Measurements from ENCODE around the gene GALNT12. TPM values are rescaled to one million over a fixed set of nuclear protein-coding genes. Genes with fewer than 3 reads are reported as not detected.

Gene GALNT12
- total RNA-seq, 2 donors from 2014 or later, result 9.0 to 10.2 TPM

DNA sequence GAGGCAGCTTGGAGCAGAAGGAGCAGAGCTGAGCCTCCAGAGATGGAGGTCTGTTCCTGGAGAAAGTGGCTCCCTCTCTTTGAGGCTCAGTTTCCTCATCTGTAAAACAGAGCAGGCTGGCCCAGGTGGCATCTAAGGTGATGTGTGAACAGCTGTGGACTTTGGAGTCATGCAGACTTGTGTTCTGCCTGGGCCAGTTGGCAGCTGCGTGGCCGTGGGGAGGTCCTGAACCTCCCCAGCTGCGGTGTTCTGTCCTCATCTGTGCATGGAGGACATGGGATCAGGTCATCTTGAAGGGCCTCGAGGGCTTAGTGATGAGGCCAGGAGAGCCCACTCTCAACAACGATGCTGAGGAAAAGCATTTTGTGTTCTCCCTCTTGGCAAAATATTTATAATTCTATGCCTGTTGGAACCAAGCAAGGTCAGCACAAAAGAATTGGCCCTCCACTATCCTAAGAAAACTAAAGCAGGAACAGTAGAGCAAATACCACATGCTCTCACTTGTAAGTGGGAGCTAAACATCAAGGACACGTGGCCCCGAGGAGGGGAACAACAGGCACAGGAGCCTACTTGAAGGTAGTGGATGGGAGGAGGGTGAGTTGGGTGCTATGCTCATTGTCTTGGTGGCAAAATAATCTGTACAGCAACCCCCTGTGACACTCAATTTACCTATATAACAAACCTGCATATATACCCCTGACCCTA, 73.0 kb downstream of the GALNT12 start:
- Histone ChIP-seq H3K27ac (no peak overlapping the region), H3K27me3 (replicated peaks; ENCODE audit: insufficient read depth) (no peaks in the 10 kb centered on the region), H3K9me3 (no peaks in the 10 kb centered on the region), H3K4me1 (replicated peaks) (no peaks in the 10 kb centered on the region), H3K36me3 (no peaks in the 10 kb centered on the region), H3K4me3 (no peak overlapping the region)
- TF ChIP-seq, protein P1, sequence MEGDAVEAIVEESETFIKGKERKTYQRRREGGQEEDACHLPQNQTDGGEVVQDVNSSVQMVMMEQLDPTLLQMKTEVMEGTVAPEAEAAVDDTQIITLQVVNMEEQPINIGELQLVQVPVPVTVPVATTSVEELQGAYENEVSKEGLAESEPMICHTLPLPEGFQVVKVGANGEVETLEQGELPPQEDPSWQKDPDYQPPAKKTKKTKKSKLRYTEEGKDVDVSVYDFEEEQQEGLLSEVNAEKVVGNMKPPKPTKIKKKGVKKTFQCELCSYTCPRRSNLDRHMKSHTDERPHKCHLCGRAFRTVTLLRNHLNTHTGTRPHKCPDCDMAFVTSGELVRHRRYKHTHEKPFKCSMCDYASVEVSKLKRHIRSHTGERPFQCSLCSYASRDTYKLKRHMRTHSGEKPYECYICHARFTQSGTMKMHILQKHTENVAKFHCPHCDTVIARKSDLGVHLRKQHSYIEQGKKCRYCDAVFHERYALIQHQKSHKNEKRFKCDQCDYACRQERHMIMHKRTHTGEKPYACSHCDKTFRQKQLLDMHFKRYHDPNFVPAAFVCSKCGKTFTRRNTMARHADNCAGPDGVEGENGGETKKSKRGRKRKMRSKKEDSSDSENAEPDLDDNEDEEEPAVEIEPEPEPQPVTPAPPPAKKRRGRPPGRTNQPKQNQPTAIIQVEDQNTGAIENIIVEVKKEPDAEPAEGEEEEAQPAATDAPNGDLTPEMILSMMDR (IDR thresholded peaks at IDR 0.05), result no peak
- TF ChIP-seq POLR2AphosphoS5 (IDR thresholded peaks at IDR 0.05), result no peak
- TF ChIP-seq POLR2A (IDR thresholded peaks at IDR 0.05), result no peak
- no peak for DNase-seq (ENCODE audit: low spot score)
- intact Hi-C loops (cut with DNase I), result no loop called here
- 43% methylated on average over 7 of the region's 7 CpGs for WGBS

GRCh38 chr9:98881356-98881755, 73.9 kb downstream of the GALNT12 start:
- H3K36me3 ChIP-seq, result no peaks in the 10 kb centered on the region
- no peaks in the 10 kb centered on the region for H3K9me3 ChIP-seq
- no peak overlapping the region for H3K4me3 ChIP-seq
- no peak for DNase-seq (ENCODE audit: low spot score)
- no peaks in the 10 kb centered on the region for H3K27me3 ChIP-seq (replicated peaks; ENCODE audit: insufficient read depth)
- no peaks in the 10 kb centered on the region for H3K4me1 ChIP-seq (replicated peaks)
- no peak for TF ChIP-seq POLR2A (IDR thresholded peaks at IDR 0.05)
- no peak for TF ChIP-seq POLR2AphosphoS5 (IDR thresholded peaks at IDR 0.05)
- TF ChIP-seq, protein P1 (IDR thresholded peaks at IDR 0.05), result no peak
- intact Hi-C loops (cut with DNase I), result no loop called here
- 91% methylated on average over 3 of the region's 3 CpGs for WGBS
- no peak overlapping the region for H3K27ac ChIP-seq

- H3K9me3 ChIP-seq, result no peaks in the 10 kb centered on the region
- 83% methylated on average over 8 of the region's 8 CpGs for WGBS
- H3K4me1 ChIP-seq (replicated peaks), result no peaks in the 10 kb centered on the region
- no peak for DNase-seq (ENCODE audit: low spot score)
- no peaks in the 10 kb centered on the region for H3K36me3 ChIP-seq
- TF ChIP-seq, protein P1 (IDR thresholded peaks at IDR 0.05), result no peak
- TF ChIP-seq POLR2AphosphoS5 (IDR thresholded peaks at IDR 0.05), result no peak
- no peak for TF ChIP-seq POLR2A (IDR thresholded peaks at IDR 0.05)
- intact Hi-C loops (cut with DNase I), result no loop called here
- H3K27me3 ChIP-seq (replicated peaks; ENCODE audit: insufficient read depth), result no peaks in the 10 kb centered on the region
- H3K4me3 ChIP-seq, result no peak overlapping the region
- H3K27ac ChIP-seq, result no peak overlapping the region
Measured at GRCh38 chr9:98881836-98882568, 74.5 kb downstream of the GALNT12 start.

- TF ChIP-seq, protein P1 (IDR thresholded peaks at IDR 0.05), result no peak
- TF ChIP-seq POLR2AphosphoS5 (IDR thresholded peaks at IDR 0.05) (no peak), POLR2A (IDR thresholded peaks at IDR 0.05) (no peak)
- Histone ChIP-seq H3K4me3 (no peak overlapping the region), H3K4me1 (replicated peaks) (no peaks in the 10 kb centered on the region), H3K27me3 (replicated peaks; ENCODE audit: insufficient read depth) (no peaks in the 10 kb centered on the region), H3K36me3 (no peaks in the 10 kb centered on the region), H3K9me3 (no peaks in the 10 kb centered on the region), H3K27ac (peak overlapping the region in 1 of 2 donors; percentile 23)
- 57% methylated on average over 2 of the region's 2 CpGs for WGBS
- DNase-seq (ENCODE audit: low spot score), result no peak
- intact Hi-C loops (cut with DNase I), result no loop called here
Measured at GRCh38 chr9:98882569-98882923, 75.1 kb downstream of the GALNT12 start.

GRCh38 chr9:98883276-98883675, 75.8 kb downstream of the GALNT12 start:
- WGBS, result 76% methylated on average over 1 of the region's 1 CpG
- Histone ChIP-seq H3K27ac (no peak overlapping the region), H3K36me3 (no peaks in the 10 kb centered on the region)

More at GRCh38 chr9:98883276-98883675, 75.8 kb downstream of the GALNT12 start:
- intact Hi-C loops (cut with DNase I), result no loop called here
- no peak for DNase-seq (ENCODE audit: low spot score)
- H3K9me3 ChIP-seq, result no peaks in the 10 kb centered on the region
- H3K4me1 ChIP-seq (replicated peaks), result no peaks in the 10 kb centered on the region
- no peak overlapping the region for H3K4me3 ChIP-seq
- no peaks in the 10 kb centered on the region for H3K27me3 ChIP-seq (replicated peaks; ENCODE audit: insufficient read depth)
- TF ChIP-seq POLR2A (IDR thresholded peaks at IDR 0.05), result no peak
- TF ChIP-seq POLR2AphosphoS5 (IDR thresholded peaks at IDR 0.05), result no peak
- TF ChIP-seq, protein P1 (IDR thresholded peaks at IDR 0.05), result no peak

All from prostate gland (tissue), 2 donors.